GM18502 (cell line): ENCODE results near the gene SPATS2L.

ENCODE experiments used
- ATAC-seq: cut with Tn5 transposase; IDR thresholded peaks from one replicate; pipeline ENCODE4 v1.9.1; 2021; ENCODE audit warnings: mild to moderate bottlenecking; ENCODE audit not compliant: unreplicated experiment, poor library complexity

SPATS2L gene

DNA sequence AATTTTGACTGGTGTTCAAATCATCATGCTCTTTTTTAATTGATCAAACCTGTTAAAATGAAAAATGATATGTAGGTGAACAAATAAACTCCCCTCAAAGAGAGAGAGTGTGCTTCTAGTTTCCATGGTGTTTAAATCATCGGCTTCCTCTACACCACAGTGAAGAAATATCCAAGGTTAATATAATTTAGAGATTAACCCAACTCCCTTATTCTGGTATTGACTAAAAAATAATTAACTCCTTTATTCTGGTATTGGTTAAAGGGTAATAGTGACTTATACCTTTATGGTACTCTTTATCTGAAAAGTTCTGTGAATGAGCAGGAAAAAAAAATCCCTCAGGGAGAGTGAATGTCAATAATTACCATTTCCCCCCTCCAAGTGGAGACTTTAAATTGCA is 93.1 kb downstream of the SPATS2L start:
- ATAC-seq: no peak

DNA sequence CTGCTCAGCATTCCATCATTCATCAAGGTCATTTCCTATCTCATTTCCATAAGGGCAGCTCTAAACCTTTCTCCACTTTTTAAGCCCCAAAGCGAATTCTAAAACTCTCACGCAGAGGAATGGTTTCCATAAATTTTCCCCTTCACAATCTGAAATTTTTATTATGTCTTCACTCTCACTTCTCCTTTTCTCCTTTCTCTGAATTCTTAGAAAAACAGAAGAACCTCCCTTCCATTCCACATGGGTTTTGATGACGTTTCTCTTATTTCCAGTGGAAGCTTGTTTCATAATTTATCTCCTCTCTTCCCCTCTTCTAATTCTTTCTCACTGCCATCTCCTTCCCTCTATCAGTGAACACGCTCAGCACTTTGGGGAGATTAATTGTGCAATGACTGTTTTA is 97.3 kb downstream of the SPATS2L start:
- no peak for ATAC-seq

DNA sequence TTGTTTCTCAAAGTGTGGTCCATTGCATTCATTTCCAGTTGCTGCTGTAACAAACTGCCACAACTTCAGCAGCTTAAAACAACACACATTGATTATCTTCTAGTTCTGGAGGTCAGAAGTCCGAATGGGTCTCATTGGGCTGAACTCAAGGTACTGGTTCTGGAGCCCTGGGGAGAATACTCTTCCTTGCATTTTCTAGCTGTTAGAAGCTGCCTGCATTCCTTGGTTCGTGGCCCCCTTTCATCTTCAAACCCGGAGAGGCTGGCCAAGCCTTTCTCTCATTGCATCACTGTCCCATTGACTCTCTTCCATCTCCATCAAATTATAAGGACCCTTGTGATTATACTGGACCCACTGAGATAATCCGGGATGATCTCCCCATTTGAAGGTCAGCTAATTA is 98.1 kb downstream of the SPATS2L start:
- no peak for ATAC-seq

DNA sequence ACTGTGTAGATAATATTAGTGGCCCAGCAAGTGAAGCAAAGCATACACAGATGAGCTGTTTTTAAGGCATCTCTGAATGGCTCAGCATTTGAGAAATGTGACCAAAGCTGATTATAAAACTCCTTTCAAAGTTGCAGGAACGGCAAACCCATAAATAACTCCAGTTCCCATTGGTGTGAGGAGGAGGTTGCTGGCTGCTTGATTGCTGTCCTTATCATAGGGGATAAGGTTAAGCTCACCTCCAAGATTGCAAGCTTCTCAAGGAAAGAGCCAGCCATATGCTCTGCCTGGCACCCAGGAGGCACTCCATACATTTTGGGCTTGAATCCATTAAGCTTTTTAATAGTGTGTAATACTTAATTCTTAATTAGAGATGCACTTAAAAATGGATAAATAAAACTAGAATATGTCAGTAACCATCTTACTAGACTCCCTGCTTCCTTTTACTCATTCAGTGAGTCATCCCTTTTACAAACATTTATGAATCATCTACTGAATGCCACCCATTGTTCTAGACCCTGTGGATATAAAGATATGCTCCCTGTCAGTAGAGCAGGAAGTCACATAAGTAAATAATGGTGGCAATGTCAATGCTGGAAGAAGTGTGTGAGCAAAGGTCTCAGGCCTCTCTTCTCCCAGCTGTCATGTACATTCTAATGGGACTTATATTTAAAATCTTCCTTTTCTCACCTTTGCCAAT is 99.3 kb downstream of the SPATS2L start:
- peak; percentile 44 for ATAC-seq

DNA sequence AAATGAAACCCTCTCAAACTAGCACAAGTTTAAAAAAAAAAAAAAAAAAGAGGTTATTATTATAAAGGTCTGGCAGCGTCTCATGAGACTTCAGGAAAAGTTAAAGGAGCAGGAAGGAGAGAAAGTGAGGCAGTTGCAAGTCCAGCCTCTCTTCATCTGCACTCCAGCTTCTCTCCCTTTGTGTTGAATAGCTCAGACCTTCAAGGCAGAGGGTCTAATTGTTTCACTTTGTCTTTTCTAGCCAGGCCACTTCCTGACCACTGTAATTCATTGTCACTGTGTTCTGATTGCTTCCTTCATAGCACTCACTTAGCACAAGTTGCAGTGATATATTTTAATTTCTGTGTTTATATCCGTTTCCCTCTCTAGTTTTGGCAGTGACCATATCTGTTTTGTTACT is 99.9 kb downstream of the SPATS2L start:
- peak; percentile 64 for ATAC-seq

DNA sequence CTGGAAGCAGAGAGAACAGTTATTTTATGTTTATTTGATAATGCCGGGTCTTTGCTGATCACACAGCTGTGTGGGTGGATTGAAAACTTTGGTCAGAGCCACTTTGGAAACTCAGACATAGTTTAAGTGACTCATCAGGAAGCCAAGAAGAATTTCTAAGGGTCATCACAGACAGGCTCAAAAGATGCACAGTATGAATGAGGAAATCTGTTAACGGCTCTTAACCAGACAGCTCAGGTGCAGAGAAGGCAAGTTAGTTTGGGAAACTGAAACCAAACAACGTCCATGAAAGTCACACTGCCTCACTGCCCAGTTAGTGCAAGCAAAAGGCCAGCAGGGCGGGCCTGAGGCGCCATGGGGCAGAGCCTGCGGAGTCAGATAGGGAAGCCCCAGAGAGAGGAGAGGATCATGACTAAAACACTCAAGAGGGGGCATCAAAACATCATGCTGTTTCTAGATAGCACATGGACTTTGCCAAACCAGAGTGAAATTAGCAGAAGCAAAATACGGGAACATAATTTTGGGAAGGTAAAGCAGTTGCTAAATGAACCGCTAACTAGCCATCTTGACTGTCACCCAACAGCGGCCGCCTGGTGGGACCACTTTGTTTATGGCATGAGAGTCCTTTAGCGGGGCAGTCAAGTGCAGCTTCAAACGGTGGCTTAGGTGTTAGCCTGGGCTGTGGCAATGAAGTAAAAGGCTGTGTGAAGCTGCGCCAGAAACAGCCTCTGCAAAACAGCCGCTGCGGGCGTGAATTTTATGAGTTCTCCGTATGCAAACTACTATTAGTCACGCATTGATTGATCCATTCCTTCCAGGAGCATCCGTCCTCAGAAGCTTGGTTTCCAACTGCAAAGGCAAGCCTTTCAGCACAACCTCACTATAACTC is 102.2 kb downstream of the SPATS2L start:
- no peak for ATAC-seq

DNA sequence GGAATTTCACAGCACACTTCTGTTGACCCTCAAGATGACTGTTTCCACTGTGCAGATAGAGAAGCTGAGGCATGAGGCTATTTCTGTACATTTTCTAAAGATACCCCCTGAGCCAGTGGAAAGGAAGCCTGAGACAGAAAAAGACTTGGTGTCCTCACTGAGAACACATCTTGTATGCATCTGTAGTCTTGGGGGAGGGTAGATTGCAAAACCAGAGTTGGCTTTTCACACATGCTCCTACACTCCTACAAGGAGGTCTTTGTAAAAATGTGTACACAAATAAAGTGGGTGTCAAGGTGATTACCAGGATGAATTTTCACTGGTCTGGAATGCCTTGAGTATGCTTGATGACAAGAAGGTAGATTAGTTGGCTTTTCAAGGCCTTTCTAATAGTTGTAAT is 105.3 kb downstream of the SPATS2L start:
- no peak for ATAC-seq

DNA sequence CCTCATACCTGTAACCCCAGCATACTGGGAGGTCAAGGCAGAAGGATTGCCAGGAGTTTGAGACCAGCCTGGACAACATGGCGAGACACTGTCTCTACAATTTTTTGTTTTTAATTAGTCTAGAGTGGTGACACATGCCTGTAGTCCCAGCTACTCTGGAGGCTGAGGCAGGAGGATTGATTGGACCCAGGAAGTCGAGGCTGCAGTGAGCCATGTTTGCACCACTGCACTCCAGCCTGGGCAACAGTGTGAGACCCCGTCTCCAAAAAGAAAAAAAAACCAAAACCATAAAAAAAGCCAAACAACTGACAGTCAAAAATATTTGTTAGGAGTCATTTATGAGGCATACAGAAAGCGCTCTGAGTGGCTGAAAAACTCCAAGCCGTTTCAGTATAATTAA is 107.9 kb downstream of the SPATS2L start:
- no peak for ATAC-seq

DNA sequence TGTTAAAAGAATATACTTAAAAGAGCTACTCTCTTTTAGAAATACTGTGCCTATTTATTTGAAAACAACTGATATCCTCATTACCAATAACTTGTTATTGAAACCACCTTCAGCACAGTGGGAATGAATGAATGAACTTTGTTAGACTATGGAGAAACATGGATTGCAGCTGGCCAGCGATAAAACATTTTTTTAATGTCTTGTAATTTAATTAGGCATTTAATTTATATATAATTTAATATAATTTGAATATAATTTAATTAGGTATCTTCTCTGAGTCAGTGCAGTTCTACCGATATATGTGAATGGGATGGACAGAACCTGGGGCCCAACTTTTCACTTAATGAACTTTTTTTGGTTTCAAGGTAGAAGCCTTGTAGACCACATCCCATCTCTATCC is 109.0 kb downstream of the SPATS2L start:
- ATAC-seq: no peak

DNA sequence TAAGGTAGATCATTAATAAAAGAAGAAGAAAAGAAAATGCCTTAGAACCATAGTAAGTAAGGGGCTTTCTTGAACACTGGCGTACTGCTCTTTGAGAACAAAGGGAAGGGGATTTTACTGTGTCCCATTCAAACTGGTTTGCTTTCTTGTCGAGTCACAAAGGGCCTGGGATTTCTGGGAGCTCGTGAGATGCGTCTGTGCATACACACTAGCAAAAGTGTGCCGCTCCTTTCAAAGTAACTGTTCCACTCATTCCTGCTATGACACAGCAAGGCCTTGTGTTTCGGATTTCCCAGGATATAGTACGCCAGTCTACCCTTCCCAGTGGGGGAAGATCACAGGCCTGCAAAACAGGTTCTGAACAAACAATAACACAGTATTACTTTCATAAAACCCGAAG is 110.4 kb downstream of the SPATS2L start:
- ATAC-seq: no peak

DNA sequence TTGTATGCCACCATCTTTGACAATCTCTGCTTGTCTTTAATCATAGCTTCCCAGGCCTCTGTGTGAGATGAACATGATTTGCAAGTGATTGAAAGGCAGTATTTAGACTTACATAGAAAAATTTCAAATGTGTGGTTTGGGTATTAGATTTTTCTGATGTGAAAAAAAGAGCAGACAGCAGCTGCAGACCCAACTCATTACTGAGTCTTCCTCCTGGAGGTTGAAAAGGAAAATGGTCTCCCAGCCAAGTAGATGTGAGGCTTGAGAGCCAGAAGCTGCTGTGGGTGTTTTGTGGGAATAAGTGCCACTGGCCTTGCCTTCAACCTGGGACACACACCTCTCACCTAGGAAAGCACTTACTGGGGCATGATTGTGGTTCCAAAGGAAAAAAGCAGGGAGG is 110.9 kb downstream of the SPATS2L start:
- no peak for ATAC-seq

DNA sequence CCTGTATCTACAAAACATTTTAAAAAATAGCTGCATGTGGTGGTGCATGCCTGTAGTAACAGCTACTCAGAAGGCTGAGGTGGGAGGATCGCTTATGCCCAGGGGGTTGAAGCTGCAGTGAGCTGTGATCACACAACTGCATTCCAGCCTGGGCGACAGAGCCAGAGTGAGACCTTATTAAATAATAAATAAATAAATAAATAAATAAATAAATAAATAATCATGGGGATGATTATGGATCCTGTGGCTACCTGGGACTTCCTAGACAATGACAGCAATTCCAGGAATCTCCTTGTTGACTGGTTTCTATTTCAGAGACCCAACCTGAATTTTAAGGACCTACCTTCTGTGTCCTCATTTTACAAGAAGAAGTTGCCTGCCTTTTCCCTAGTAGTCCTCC is 111.9 kb downstream of the SPATS2L start:
- no peak for ATAC-seq

DNA sequence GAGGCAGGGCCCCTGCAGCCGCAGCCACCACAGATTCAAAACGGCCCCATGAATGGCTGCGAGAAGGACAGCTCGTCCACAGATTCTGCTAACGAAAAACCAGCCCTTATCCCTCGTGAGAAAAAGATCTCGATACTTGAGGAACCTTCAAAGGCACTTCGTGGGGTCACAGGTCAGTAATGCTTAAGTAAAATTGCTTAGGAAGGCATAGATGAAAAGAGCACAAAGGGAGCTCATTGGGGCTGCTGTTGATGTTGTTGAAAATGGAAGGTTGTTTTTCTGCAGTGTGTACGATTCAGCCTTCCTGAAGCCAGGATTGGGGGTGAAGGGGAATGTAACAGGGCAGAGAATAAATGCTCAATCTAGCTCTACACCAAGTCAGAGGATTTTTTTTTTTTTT is 112.8 kb downstream of the SPATS2L start:
- ATAC-seq: no peak

DNA sequence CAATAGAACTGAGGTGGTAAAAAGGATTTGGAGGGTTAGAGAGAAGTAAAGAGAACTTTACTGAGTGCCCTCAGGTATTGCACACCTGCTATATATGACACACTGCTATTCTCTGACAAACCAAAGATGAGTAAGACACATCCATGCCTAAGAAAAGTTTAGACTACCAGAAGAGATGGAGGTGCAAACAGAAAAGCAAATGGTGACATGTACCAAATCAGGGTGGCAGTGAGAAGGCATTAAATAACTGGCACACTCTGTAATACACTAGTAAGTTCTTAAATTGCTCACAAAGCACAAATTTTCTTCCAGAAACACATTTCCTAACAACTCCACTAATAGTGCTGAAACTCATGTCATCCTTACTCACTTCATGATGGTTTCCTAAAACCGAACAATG is 114.8 kb downstream of the SPATS2L start:
- ATAC-seq: no peak

DNA sequence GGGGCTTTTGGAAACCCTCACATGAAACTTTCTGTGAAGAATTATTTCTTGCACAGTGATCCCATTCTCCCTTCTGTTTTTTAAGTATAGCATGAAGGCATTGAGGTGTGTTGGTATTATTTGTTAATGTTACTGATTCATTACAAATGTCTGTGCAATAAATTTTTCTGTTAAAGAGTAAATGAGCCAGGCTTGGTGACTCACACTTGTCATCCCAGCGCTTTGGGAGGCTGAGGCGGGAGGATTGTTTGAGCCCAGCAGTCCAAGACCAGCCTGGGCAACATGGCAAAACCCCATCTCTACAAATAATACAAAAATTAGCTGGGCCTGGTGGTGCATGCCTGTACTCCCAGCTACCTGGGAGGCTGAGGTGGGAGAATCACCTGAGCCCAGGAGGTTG is 115.6 kb downstream of the SPATS2L start:
- ATAC-seq: no peak

DNA sequence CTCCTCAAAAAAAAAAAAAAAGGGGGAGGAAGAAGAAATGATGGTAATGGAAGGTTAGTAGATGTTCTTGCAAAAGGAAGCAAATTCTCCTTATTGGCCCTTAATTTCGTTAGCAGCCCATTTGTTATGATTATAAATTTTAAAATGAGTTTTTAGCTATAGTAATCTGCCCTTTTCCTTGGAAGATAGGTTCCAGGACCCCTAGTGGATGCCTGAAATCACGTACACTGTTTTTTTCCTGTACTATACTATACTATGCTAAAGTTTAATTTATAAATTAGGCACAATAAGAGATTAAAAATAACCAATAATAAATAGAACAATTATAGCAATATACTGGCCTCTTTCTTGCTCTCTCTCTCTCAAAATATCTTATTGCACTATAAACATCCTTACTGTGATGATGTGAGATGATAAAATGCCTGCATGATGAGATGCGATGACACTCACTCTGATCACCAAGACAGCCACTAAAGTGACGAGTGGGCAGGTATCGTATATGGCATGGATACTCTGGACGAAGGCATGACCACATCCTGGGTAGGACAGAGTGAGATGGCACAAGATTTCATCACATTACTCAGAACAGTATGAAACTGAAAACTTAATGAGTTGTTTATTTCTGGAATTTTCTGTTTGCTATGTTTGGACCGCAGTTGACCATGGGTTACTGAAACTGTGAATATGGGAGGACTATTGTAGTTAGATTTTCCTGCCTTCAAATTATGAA is 116.2 kb downstream of the SPATS2L start:
- ATAC-seq: no peak

DNA sequence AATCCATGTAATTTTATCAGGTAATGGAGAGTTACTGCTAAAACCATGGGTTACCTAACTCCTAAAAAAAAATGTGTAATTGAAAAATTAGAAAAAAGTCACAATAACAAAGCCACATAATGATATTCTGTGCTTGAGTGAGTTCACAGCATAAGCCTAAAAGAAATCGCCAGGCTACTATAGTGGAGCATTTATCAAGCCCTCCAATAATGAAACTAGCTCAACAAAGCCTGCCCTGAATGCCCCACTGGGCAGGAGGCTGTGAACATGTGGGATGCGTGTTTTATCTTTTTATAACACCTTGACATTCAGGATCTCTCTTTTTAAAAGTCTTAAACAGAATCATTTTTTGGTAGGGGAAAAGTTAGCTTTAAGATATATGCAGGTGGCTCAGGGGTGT is 117.0 kb downstream of the SPATS2L start:
- ATAC-seq: no peak

DNA sequence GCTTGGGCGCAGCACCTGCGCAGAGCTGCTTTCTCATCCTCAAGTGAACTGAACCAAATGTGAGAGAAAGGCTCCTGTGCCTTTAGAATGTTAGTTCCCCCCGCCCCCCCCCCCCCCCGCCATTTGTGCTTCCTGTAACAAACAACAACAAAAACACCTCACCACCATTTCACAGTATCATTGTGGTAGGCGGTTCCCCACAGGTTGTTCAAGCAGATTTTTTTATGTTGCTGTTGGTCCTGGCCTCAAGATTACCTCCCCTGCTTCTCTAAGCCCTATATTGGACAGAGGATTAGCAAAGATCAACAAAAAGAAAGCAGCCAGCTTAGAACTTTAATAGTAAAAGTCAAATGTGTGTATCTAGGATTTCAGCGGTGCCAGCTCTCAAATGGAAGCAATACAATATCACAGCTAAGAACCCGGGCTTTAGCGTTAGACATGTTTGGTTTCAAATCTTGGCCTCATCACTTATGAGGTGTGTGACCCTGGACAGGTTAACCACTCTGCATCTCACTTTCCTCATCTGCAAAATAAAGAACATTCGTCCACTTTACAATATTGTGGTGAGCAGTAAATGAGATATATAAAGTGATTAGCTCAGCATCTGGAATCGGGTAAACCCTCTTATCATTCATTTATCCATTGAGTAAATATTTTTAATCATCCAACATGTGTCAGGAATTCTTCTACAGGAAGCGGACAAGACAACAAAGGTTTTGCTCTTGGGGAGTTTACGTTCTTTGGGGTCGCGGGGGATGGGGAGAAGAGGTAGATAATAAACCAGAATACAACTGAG is 118.7 kb downstream of the SPATS2L start:
- ATAC-seq: no peak

DNA sequence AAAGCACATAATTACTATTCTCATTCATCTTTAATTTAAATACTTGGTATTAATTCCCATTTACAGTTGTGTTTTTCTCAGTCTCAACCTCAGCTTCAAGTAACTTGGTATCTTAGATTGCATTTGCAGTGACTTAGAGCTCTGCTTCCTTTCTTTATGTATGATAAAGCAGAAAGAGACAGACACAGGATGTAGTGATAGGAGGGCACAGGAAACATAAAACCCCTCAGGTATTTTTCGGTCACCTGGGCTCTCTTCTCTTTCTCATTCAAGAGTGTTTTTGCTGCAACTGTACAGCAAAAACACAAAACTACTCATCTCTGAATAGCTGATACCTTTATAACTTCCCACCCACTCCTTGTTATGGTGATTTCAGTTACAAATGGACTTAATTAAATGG is 120.3 kb downstream of the SPATS2L start:
- ATAC-seq: no peak

DNA sequence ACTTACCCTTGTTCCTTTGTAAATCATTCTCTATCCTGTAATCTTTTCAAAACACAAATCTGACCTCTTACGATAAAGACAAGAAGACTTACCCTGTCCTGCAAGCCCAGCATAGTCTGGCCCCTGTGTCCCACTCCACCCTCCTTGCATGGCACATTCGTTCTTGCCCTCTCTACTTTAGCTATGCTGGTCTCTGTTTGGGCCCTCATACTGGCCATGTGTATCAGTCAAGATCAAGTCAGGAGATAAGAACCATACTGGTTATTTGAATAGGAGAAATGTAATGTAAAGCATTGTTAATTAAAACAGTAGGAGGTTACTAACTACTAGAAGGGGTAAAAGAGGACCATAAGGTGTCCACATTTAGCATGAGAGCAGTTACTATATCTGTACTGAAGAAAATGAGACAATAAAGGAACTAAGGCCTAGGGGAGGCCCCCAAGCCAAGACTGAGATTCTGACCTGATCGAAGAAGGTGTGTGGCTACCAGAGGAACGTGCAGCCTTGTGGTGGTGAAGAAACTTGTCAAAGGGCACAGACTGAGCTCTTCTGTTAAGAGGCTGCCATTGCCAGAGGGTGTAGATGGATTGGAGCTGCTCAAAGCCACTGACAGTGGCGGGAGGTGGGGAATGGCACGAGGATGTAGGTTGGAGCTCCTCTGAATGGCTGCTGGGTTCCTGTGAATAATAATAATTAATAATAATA is 122.6 kb downstream of the SPATS2L start:
- no peak for ATAC-seq
